Trophoblast cell (in vitro differentiated cells and primary cell): ENCODE results near the gene CAPG.
A peak's percentile ranks its signal among the peaks of the same experiment; 100 is the strongest.
"Not testable (repeated sequence)": the region's sequence is repeated elsewhere in the genome, so short reads cannot be mapped to it uniquely, and the experiment has no call there.

Experiments
- DNase-seq, 2 donors: peaks; one replicate each; pipeline ENCODE4 v3.0.0-alpha.2; 2016
- H2AFZ ChIP-seq: 2 replicates; pipeline ENCODE4 v1.6.1; 2013; ENCODE audit warnings: low read length, moderate library complexity, mild to moderate bottlenecking; ENCODE audit not compliant: insufficient read depth, poor library complexity
- H2AK5ac ChIP-seq: 2 replicates; pipeline ENCODE4 v1.6.1; 2013; ENCODE audit warnings: mild to moderate bottlenecking, low read length
- H2BK120ac ChIP-seq: 2 replicates; pipeline ENCODE4 v1.6.1; 2013; ENCODE audit warnings: low read length, mild to moderate bottlenecking, moderate library complexity; ENCODE audit not compliant: insufficient read depth, poor library complexity
- H2BK12ac ChIP-seq: 2 replicates; pipeline ENCODE4 v1.6.1; 2013; ENCODE audit warnings: mild to moderate bottlenecking, low read length, moderate library complexity
- H2BK5ac ChIP-seq: 2 replicates; pipeline ENCODE4 v1.6.1; 2013; ENCODE audit warnings: low read length, low read depth, moderate library complexity, mild to moderate bottlenecking; ENCODE audit not compliant: poor library complexity
- H3K14ac ChIP-seq: 2 replicates; pipeline ENCODE4 v1.6.1; 2013; ENCODE audit warnings: mild to moderate bottlenecking, low read length
- H3K18ac ChIP-seq: 2 replicates; pipeline ENCODE4 v1.6.1; 2013; ENCODE audit warnings: mild to moderate bottlenecking, low read length
- H3K23ac ChIP-seq: 2 replicates; pipeline ENCODE4 v1.6.1; 2013; ENCODE audit warnings: low read length
- H3K27ac ChIP-seq: 2 replicates; pipeline ENCODE4 v1.5.1; 2013; ENCODE audit warnings: low read depth, mild to moderate bottlenecking, inconsistent platforms, low read length, moderate library complexity
- H3K27me3 ChIP-seq: 2 replicates; pipeline ENCODE4 v1.6.1; 2013; ENCODE audit warnings: inconsistent platforms, mild to moderate bottlenecking, low read length, moderate library complexity; ENCODE audit not compliant: insufficient read depth
- H3K36me3 ChIP-seq, 2 experiments: 1 replicate in 1 of 2; 2 replicates in 1 of 2; pipeline ENCODE4 v1.6.1; 2013; ENCODE audit warnings: low read length in 2 of 2, mild to moderate bottlenecking in 2 of 2, moderate library complexity in 1 of 2; ENCODE audit not compliant: insufficient read depth in 2 of 2, control insufficient read depth in 1 of 2
- H3K4ac ChIP-seq: 2 replicates; pipeline ENCODE4 v1.6.1; 2013; ENCODE audit warnings: low read depth, mild to moderate bottlenecking, low read length, moderate library complexity
- H3K4me1 ChIP-seq, 2 experiments: 1 replicate in 1 of 2; 2 replicates in 1 of 2; pipeline ENCODE4 v1.6.1; 2013; ENCODE audit warnings: low read length in 2 of 2, mild to moderate bottlenecking in 2 of 2, moderate library complexity in 1 of 2; ENCODE audit not compliant: insufficient read depth in 2 of 2, control insufficient read depth in 1 of 2
- H3K4me2 ChIP-seq: 2 replicates; pipeline ENCODE4 v1.6.1; 2013; ENCODE audit warnings: inconsistent platforms, mild to moderate bottlenecking, low read length, moderate library complexity
- H3K4me3 ChIP-seq: 2 replicates; pipeline ENCODE4 v1.5.1; 2013; ENCODE audit warnings: mild to moderate bottlenecking, low read depth, low read length, inconsistent platforms
- H3K79me1 ChIP-seq: one replicate; pipeline ENCODE4 v1.6.1; 2013; ENCODE audit warnings: low read length
- H3K79me2 ChIP-seq: 2 replicates; pipeline ENCODE4 v1.6.1; 2013; ENCODE audit warnings: low read length, mild to moderate bottlenecking; ENCODE audit not compliant: control insufficient read depth, insufficient read depth, poor library complexity
- H3K9ac ChIP-seq: 2 replicates; pipeline ENCODE4 v1.6.1; 2013; ENCODE audit warnings: mild to moderate bottlenecking, low read length
- H3K9me3 ChIP-seq: 2 replicates; pipeline ENCODE4 v1.6.1; 2013; ENCODE audit warnings: low read depth, mild to moderate bottlenecking, control low read depth, inconsistent platforms, low read length; ENCODE audit not compliant: insufficient read depth
- H4K12ac ChIP-seq: 2 replicates; pipeline ENCODE4 v1.6.1; 2013; ENCODE audit warnings: low read depth, mild to moderate bottlenecking, low read length, moderate library complexity
- H4K8ac ChIP-seq: 2 replicates; pipeline ENCODE4 v1.6.1; 2013; ENCODE audit warnings: low read depth, mild to moderate bottlenecking, low read length, moderate library complexity
- H4K91ac ChIP-seq: one replicate; pipeline ENCODE4 v1.6.1; 2013; ENCODE audit warnings: low read depth, mild to moderate bottlenecking, low read length, moderate library complexity
- WGBS: extraction: QIAGEN DNeasy Blood & Tissue Kit; methylation state at CpG from one replicate; pipeline ENCODE4 v1.1.7; 2013; ENCODE audit warnings: missing lambda C conversion rate; ENCODE audit not compliant: insufficient read length, insufficient coverage; ENCODE audit errors: extremely low coverage; 5-methylcytosine and 5-hydroxymethylcytosine counted together

The CAPG gene

GRCh38 chr2:85383151-85383550 lies 27.0 kb downstream of the CAPG start:
- not testable (repeated sequence) for H3K27ac ChIP-seq, H3K14ac ChIP-seq, H2AK5ac ChIP-seq, H3K18ac ChIP-seq, H2AFZ ChIP-seq, H3K4me1 ChIP-seq, H4K91ac ChIP-seq, H3K9me3 ChIP-seq, H2BK5ac ChIP-seq, H3K4me3 ChIP-seq, H2BK120ac ChIP-seq, H3K79me2 ChIP-seq, H3K79me1 ChIP-seq, H3K4me2 ChIP-seq, H3K4ac ChIP-seq, H3K27me3 ChIP-seq, H4K8ac ChIP-seq, H3K9ac ChIP-seq, H3K23ac ChIP-seq, H2BK12ac ChIP-seq
- H3K36me3 ChIP-seq: peaks cover 5 to 17% of the 10 kb centered on the region in 2 experiments
- peak overlapping the region; percentile 18 for H4K12ac ChIP-seq
- WGBS: no CpG with 5 or more reads among the region's 5 CpGs
- peak in 1 of 2 donors; percentile 28 for DNase-seq

DNA sequence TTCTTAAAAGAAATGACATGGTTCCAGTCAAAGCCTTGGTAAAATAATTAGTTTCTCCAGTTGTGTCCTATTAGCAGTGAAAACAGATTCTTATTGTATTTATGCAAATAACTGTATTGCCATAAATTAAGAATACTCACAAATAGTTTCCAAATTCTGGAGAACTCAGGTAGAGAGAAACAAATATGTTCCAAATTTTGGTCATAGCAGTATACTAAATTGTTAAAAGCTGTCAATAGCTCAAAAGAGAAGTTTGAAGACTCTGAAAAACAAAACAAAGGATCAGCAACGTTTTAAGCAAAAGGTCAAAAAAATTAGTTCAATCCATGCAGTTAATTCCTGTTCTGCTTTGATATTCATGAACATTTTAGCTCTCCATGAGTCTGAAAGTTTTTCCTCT lies 30.1 kb downstream of the CAPG start:
- Histone ChIP-seq H2BK5ac (no peak overlapping the region), H3K23ac (no peak overlapping the region), H4K12ac (no peak overlapping the region)

DNA sequence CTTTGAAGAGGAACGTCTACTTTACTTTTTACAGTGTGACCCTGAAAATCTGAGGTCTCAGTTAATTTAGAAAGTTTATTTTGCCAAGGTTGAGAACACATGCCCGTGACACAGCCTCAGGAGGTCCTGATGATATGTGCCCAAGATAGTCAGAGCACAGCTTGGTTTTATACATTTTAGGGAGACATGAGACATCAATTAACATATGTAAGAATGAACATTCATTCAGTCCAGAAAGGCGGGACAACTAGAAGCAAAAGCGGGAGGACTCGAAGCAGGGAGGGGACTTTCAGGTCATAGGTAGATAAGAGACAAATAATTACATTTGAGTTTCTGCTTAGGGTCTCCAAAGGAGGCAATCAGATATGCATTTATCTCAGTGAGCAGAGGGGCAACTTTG lies 31.9 kb downstream of the CAPG start:
- Histone ChIP-seq H3K79me2 (no peaks in the 10 kb centered on the region), H4K91ac (no peak overlapping the region), H2BK12ac (no peak overlapping the region), H4K12ac (no peak overlapping the region), H3K79me1 (no peaks in the 10 kb centered on the region), H2BK5ac (no peak overlapping the region), H3K9me3 (peaks cover 3% of the 10 kb centered on the region), H3K36me3 (peaks cover 5 to 9% of the 10 kb centered on the region in 2 experiments), H3K14ac (no peak overlapping the region), H4K8ac (no peak overlapping the region), H3K18ac (no peak overlapping the region), H3K27me3 (no peaks in the 10 kb centered on the region), H3K4me1 (peaks cover 4% of the 10 kb centered on the region in 2 experiments), H3K4ac (no peak overlapping the region), H2AFZ (no peak overlapping the region), H3K4me2 (no peak overlapping the region), H3K23ac (no peak overlapping the region), H2AK5ac (no peak overlapping the region), H2BK120ac (no peak overlapping the region), H3K27ac (no peak overlapping the region), H3K9ac (no peak overlapping the region), H3K4me3 (no peak overlapping the region)
- no peak for DNase-seq
- no CpG with 5 or more reads among the region's 5 CpGs for WGBS

More for the DNA sequence above, 30.1 kb downstream of the CAPG start:
- H3K36me3 ChIP-seq: peaks cover 5 to 10% of the 10 kb centered on the region in 2 experiments
- H3K27me3 ChIP-seq: no peaks in the 10 kb centered on the region
- H3K4ac ChIP-seq: no peak overlapping the region
- H3K14ac ChIP-seq: no peak overlapping the region
- DNase-seq: no peak
- peaks cover 4% of the 10 kb centered on the region in 2 experiments for H3K4me1 ChIP-seq
- H3K9me3 ChIP-seq: peaks cover 3% of the 10 kb centered on the region
- no peak overlapping the region for H3K4me2 ChIP-seq
- no CpG with 5 or more reads among the region's 1 CpG for whole genome bisulfite sequencing
- no peaks in the 10 kb centered on the region for H3K79me1 ChIP-seq
- no peak overlapping the region for H3K18ac ChIP-seq
- no peak overlapping the region for H2AK5ac ChIP-seq
- H4K91ac ChIP-seq: no peak overlapping the region
- H4K8ac ChIP-seq: no peak overlapping the region
- H3K4me3 ChIP-seq: no peak overlapping the region
- H3K9ac ChIP-seq: no peak overlapping the region
- H2BK12ac ChIP-seq: no peak overlapping the region
- H3K79me2 ChIP-seq: no peaks in the 10 kb centered on the region
- H3K27ac ChIP-seq: no peak overlapping the region
- H2AFZ ChIP-seq: no peak overlapping the region
- no peak overlapping the region for H2BK120ac ChIP-seq

- no peak overlapping the region for H3K9ac ChIP-seq
- WGBS: no CpG with 5 or more reads among the region's 11 CpGs
- H3K27me3 ChIP-seq: no peaks in the 10 kb centered on the region
- H3K4ac ChIP-seq: no peak overlapping the region
- peaks cover 5 to 9% of the 10 kb centered on the region in 2 experiments for H3K36me3 ChIP-seq
- no peak overlapping the region for H4K8ac ChIP-seq
- no peak overlapping the region for H2BK5ac ChIP-seq
- H3K79me1 ChIP-seq: no peaks in the 10 kb centered on the region
- no peak overlapping the region for H4K91ac ChIP-seq
- no peak overlapping the region for H3K4me3 ChIP-seq
- H3K23ac ChIP-seq: no peak overlapping the region
- no peak overlapping the region for H2BK120ac ChIP-seq
- no peak overlapping the region for H2BK12ac ChIP-seq
- peaks cover 4% of the 10 kb centered on the region in 2 experiments for H3K4me1 ChIP-seq
- no peak overlapping the region for H3K18ac ChIP-seq
- no peak overlapping the region for H2AFZ ChIP-seq
- H3K4me2 ChIP-seq: no peak overlapping the region
- H3K9me3 ChIP-seq: peaks cover 3% of the 10 kb centered on the region
- H4K12ac ChIP-seq: no peak overlapping the region
- H2AK5ac ChIP-seq: no peak overlapping the region
- DNase-seq: no peak
- H3K27ac ChIP-seq: no peak overlapping the region
- H3K14ac ChIP-seq: no peak overlapping the region
- no peaks in the 10 kb centered on the region for H3K79me2 ChIP-seq
Measured at GRCh38 chr2:85377083-85377482, 33.1 kb downstream of the CAPG start.
